Measurements from ENCODE around the gene BRD9.

The BRD9 gene

GRCh38 chr5:922436-923280, 30.1 kb upstream of the BRD9 start:
- peak; percentile 55 for DNase-seq

GRCh38 chr5:921456-922435, 29.1 kb upstream of the BRD9 start:
- peak; percentile 44 for DNase-seq

- no peak for DNase-seq
Observed at GRCh38 chr5:920321-920720, 27.7 kb upstream of the BRD9 start.

GRCh38 chr5:919356-920000, 26.9 kb upstream of the BRD9 start:
- no peak for DNase-seq

- DNase-seq, result peak; percentile 36
Observed at GRCh38 chr5:918717-919116, 26.1 kb upstream of the BRD9 start.

GRCh38 chr5:916441-917293, 24.1 kb upstream of the BRD9 start:
- peak; percentile 45 for DNase-seq

GRCh38 chr5:915946-916345, 23.3 kb upstream of the BRD9 start:
- peak; percentile 57 for DNase-seq

GRCh38 chr5:915346-915745, 22.7 kb upstream of the BRD9 start:
- DNase-seq, result peak; percentile 28

- DNase-seq, result peak; percentile 39
Observed at GRCh38 chr5:914612-915011, 22.0 kb upstream of the BRD9 start.

- peak; percentile 60 for DNase-seq
Observed at GRCh38 chr5:914174-914573, 21.6 kb upstream of the BRD9 start.

GRCh38 chr5:912280-913091, 19.9 kb upstream of the BRD9 start:
- DNase-seq, result peak; percentile 93

GRCh38 chr5:911601-912000, 19.0 kb upstream of the BRD9 start:
- DNase-seq, result peak; percentile 43

GRCh38 chr5:910769-911160, 18.2 kb upstream of the BRD9 start:
- DNase-seq, result no peak

- peak; percentile 39 for DNase-seq
Observed at GRCh38 chr5:909994-910768, 17.6 kb upstream of the BRD9 start.

- DNase-seq, result no peak
Observed at GRCh38 chr5:909086-909485, 16.5 kb upstream of the BRD9 start.

- no peak for DNase-seq
Observed at GRCh38 chr5:908172-908571, 15.6 kb upstream of the BRD9 start.

- DNase-seq, result no peak
Observed at GRCh38 chr5:907366-907910, 14.8 kb upstream of the BRD9 start.

GRCh38 chr5:905139-905642, 12.6 kb upstream of the BRD9 start:
- peak; percentile 51 for DNase-seq

- no peak for DNase-seq
Observed at GRCh38 chr5:903756-904096, 11.1 kb upstream of the BRD9 start.

Measured in activated effector memory CD4-positive, alpha-beta T cell treated with anti-CD3 and anti-CD28 coated beads, Interleukin-2, amount 50 U/mL, for 16 hours (primary cell).